Measurements from ENCODE around the gene GET4. TPM values are rescaled to one million over a fixed set of nuclear protein-coding genes. Genes with fewer than 3 reads are reported as not detected.

The GET4 gene
- total and polyA plus RNA-seq, 10 of the 15 experiments (the other 5 are each of a cell fraction or from before 2014, with no cell fraction given): 0.66 to 73.8 (median 34.0) TPM

DNA sequence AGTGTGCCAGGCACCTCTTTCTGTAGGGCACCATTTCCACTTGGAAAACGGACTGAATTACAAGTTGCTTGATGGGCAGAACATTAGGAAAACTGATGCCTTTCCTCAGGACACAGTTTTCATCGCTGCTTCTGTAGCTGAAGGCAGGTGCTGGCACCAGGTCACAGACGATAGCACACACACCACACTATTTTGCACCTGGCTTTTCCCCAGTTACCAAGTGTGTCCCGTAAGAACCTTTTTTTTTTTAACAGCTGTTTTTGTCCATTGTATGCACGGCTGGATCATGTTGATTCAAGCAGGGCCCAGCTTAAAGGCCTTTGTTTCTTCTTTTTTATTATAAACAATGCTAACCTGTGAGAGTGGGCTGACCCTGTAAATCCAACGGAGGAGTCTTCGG is 1.3 kb upstream of the GET4 start (continued):
- TF ChIP-seq, protein P1, sequence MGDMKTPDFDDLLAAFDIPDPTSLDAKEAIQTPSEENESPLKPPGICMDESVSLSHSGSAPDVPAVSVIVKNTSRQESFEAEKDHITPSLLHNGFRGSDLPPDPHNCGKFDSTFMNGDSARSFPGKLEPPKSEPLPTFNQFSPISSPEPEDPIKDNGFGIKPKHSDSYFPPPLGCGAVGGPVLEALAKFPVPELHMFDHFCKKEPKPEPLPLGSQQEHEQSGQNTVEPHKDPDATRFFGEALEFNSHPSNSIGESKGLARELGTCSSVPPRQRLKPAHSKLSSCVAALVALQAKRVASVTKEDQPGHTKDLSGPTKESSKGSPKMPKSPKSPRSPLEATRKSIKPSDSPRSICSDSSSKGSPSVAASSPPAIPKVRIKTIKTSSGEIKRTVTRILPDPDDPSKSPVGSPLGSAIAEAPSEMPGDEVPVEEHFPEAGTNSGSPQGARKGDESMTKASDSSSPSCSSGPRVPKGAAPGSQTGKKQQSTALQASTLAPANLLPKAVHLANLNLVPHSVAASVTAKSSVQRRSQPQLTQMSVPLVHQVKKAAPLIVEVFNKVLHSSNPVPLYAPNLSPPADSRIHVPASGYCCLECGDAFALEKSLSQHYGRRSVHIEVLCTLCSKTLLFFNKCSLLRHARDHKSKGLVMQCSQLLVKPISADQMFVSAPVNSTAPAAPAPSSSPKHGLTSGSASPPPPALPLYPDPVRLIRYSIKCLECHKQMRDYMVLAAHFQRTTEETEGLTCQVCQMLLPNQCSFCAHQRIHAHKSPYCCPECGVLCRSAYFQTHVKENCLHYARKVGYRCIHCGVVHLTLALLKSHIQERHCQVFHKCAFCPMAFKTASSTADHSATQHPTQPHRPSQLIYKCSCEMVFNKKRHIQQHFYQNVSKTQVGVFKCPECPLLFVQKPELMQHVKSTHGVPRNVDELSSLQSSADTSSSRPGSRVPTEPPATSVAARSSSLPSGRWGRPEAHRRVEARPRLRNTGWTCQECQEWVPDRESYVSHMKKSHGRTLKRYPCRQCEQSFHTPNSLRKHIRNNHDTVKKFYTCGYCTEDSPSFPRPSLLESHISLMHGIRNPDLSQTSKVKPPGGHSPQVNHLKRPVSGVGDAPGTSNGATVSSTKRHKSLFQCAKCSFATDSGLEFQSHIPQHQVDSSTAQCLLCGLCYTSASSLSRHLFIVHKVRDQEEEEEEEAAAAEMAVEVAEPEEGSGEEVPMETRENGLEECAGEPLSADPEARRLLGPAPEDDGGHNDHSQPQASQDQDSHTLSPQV (IDR thresholded peaks at IDR 0.05): no peak
- TF ChIP-seq HDGF (IDR thresholded peaks at IDR 0.05) (no peak), LARP7 (IDR thresholded peaks at IDR 0.05) (no peak)

DNA sequence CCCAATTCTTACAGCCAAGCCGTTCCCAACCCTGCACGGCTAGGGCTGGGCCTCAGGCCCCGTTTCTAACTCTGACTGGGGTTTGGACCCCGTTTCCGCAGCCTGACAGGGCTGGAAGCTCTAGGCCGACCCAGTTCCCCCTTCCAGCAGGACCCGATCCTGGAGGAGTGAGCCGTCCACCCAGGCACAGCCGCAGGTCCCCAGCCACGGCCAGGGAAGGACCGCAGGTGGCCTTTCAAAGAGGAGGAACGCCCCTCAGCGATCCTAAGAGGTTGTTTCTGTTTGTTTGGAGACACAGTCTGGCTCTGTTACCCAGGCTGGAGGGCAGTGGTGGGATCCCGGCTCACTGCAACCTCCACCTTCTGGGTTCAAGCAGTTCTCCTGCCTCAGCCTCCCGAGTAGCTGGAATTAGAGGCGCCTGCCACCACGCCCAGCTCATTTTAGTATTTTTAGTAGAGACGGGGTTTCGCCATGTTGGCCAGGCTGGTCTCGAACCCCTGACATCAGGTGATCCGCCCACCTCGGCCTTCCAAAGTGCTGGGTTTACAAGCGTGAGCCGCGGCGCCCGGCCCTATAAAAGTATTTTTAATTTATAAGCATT is 778 bp upstream of the GET4 start:
- DNase-seq (ENCODE audit: low read depth, low spot score): no peak
- H3K9ac ChIP-seq (ENCODE audit: control insufficient read depth, insufficient read depth, low read length): no peak overlapping the region
- no peak for TF ChIP-seq BCLAF1 (IDR thresholded peaks at IDR 0.05)
- no peak for TF ChIP-seq ZNF274 (IDR thresholded peaks at IDR 0.05; ENCODE audit: insufficient read depth, insufficient read length)
- TF ChIP-seq HDGF (IDR thresholded peaks at IDR 0.05): peak; percentile 65; the same call in 1 of the 2 replicates
- TF ChIP-seq, protein P2, sequence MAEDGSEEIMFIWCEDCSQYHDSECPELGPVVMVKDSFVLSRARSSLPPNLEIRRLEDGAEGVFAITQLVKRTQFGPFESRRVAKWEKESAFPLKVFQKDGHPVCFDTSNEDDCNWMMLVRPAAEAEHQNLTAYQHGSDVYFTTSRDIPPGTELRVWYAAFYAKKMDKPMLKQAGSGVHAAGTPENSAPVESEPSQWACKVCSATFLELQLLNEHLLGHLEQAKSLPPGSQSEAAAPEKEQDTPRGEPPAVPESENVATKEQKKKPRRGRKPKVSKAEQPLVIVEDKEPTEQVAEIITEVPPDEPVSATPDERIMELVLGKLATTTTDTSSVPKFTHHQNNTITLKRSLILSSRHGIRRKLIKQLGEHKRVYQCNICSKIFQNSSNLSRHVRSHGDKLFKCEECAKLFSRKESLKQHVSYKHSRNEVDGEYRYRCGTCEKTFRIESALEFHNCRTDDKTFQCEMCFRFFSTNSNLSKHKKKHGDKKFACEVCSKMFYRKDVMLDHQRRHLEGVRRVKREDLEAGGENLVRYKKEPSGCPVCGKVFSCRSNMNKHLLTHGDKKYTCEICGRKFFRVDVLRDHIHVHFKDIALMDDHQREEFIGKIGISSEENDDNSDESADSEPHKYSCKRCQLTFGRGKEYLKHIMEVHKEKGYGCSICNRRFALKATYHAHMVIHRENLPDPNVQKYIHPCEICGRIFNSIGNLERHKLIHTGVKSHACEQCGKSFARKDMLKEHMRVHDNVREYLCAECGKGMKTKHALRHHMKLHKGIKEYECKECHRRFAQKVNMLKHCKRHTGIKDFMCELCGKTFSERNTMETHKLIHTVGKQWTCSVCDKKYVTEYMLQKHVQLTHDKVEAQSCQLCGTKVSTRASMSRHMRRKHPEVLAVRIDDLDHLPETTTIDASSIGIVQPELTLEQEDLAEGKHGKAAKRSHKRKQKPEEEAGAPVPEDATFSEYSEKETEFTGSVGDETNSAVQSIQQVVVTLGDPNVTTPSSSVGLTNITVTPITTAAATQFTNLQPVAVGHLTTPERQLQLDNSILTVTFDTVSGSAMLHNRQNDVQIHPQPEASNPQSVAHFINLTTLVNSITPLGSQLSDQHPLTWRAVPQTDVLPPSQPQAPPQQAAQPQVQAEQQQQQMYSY (CRISPR knock-in tag; IDR thresholded peaks at IDR 0.05): no peak
- TF ChIP-seq NBN (IDR thresholded peaks at IDR 0.05): 0 out of 2 replicates have a peak, but pooled peaks have one; percentile 26
- TF ChIP-seq MTA3 (IDR thresholded peaks at IDR 0.05; ENCODE audit: borderline replicate concordance, low read length): no peak

More for the DNA sequence above, 778 bp upstream of the GET4 start:
- peak overlapping the region; percentile 37; the same call in 1 of the 2 replicates for H2AFZ ChIP-seq (ENCODE audit: control insufficient read depth, low read depth, low read length)
- POLR2A ChIA-PET: interaction anchor here (0.5 to 0.6 kb wide), 2 partner anchors 69 to 154 kb away, joined by 3 to 5 read pairs; no protein-coding TSS in a partner anchor
- 80% methylated on average over 27 of the region's 27 CpGs for WGBS (ENCODE audit: insufficient coverage, insufficient replicate concordance, low lambda C conversion rate, missing lambda C conversion rate)
- FAIRE-seq: no peak
- in situ Hi-C loops (cut with MboI) (no loop called here), intact Hi-C loops (cut with micrococcal nuclease; ENCODE audit: unreplicated experiment) (loop anchor here (10.0 kb wide), 1 partner anchor 351 kb away; no protein-coding TSS in a partner anchor)
- no peaks in the 10 kb centered on the region; the same call in 1 of the 2 replicates for H3K4me1 ChIP-seq (ENCODE audit: control insufficient read depth, insufficient read depth, low read length)
- no peaks in the 10 kb centered on the region for H4K20me1 ChIP-seq (ENCODE audit: control insufficient read depth, insufficient read depth)
- peak overlapping the region; percentile 64 for H3K4me2 ChIP-seq (ENCODE audit: control insufficient read depth, insufficient read depth)
- H3K27me3 ChIP-seq (replicated peaks in 1 of 2; ENCODE audit: control insufficient read depth in 2 of 2, insufficient read depth in 2 of 2, low read length in 1 of 2): no peaks in the 10 kb centered on the region
- BruUV-seq (replicated peaks): no TSS peak
- peaks cover 32% of the 10 kb centered on the region for H3K79me2 ChIP-seq (ENCODE audit: control insufficient read depth, insufficient read depth, low read length)
- peak overlapping the region; percentile 29; the same call in 1 of the 2 replicates for H3K27ac ChIP-seq (ENCODE audit: control insufficient read depth, insufficient read depth)
- SMC1A ChIA-PET (ENCODE audit: uncharacterized antibody, unreplicated experiment): interaction anchor here (0.8 to 1.3 kb wide), 2 partner anchors 43 to 55 kb away, joined by 3 read pairs; partner anchors contain the start of gene SUN1
- H3K36me3 ChIP-seq (ENCODE audit: control insufficient read depth in 2 of 2, insufficient read depth in 2 of 2, low read length in 1 of 2): peaks cover 3 to 9% of the 10 kb centered on the region in 2 experiments; a peak in 3 of 4 replicates
- RAD21 ChIA-PET (ENCODE audit: unreplicated experiment): interaction anchor here (0.5 to 1.0 kb wide), 3 partner anchors 50 to 148 kb away, joined by 3 to 4 read pairs (median 3); no protein-coding TSS in a partner anchor
- H3K4me3 ChIP-seq: 0 out of 2 replicates have a peak overlapping the region, but pooled peaks have one; percentile 43
- CTCF ChIA-PET: interaction anchor here (0.7 to 1.6 kb wide), 5 partner anchors 63 to 90 kb away, joined by 3 to 5 read pairs (median 5); no protein-coding TSS in a partner anchor
- no peak for ATAC-seq
- no peaks in the 10 kb centered on the region for H3K9me3 ChIP-seq (replicated peaks; ENCODE audit: control insufficient read depth, insufficient read depth, low read length)
